Measurements from ENCODE around the gene ENDOD1. TPM values are rescaled to one million over a fixed set of nuclear protein-coding genes. Genes with fewer than 3 reads are reported as not detected.

The ENDOD1 gene
- total RNA-seq, 1 donor from 2014 or later, result 12.3 TPM

GRCh38 chr11:95098826-95099225, 9.2 kb downstream of the ENDOD1 start:
- Mint-ChIP-seq H3K27ac (ENCODE audit: unreplicated experiment) (no peak overlapping the region), H3K36me3 (ENCODE audit: low read depth) (peaks cover 2% of the 10 kb centered on the region), H3K4me3 (no peak overlapping the region), H3K9me3 (peaks cover 2% of the 10 kb centered on the region), H3K27me3 (ENCODE audit: low read depth) (no peaks in the 10 kb centered on the region), H3K4me1 (peaks cover 14% of the 10 kb centered on the region)
- no peak for DNase-seq (ENCODE audit: low read depth, low spot score)
- no peak for TF ChIP-seq CTCF (conservative IDR thresholded peaks at IDR 0.05)

GRCh38 chr11:95100191-95100648, 10.6 kb downstream of the ENDOD1 start:
- Mint-ChIP-seq H3K4me3 (no peak overlapping the region), H3K9me3 (peaks cover 2% of the 10 kb centered on the region), H3K27me3 (ENCODE audit: low read depth) (no peaks in the 10 kb centered on the region), H3K36me3 (ENCODE audit: low read depth) (peaks cover 2% of the 10 kb centered on the region), H3K4me1 (peaks cover 14% of the 10 kb centered on the region), H3K27ac (ENCODE audit: unreplicated experiment) (no peak overlapping the region)
- no peak for TF ChIP-seq CTCF (conservative IDR thresholded peaks at IDR 0.05)
- DNase-seq (ENCODE audit: low read depth, low spot score), result no peak

GRCh38 chr11:95100856-95101507, 11.3 kb downstream of the ENDOD1 start:
- H3K27ac Mint-ChIP-seq (ENCODE audit: unreplicated experiment), result no peak overlapping the region
- H3K9me3 Mint-ChIP-seq, result peaks cover 2% of the 10 kb centered on the region
- peaks cover 13% of the 10 kb centered on the region for H3K4me1 Mint-ChIP-seq
- TF ChIP-seq CTCF (conservative IDR thresholded peaks at IDR 0.05), result no peak
- no peak for DNase-seq (ENCODE audit: low read depth, low spot score)
- H3K27me3 Mint-ChIP-seq (ENCODE audit: low read depth), result no peaks in the 10 kb centered on the region
- H3K36me3 Mint-ChIP-seq (ENCODE audit: low read depth), result peaks cover 2% of the 10 kb centered on the region
- H3K4me3 Mint-ChIP-seq, result no peak overlapping the region

GRCh38 chr11:95101935-95102334, 12.3 kb downstream of the ENDOD1 start:
- Mint-ChIP-seq H3K36me3 (ENCODE audit: low read depth) (peaks cover 2% of the 10 kb centered on the region), H3K4me1 (peaks cover 8% of the 10 kb centered on the region), H3K27ac (ENCODE audit: unreplicated experiment) (no peak overlapping the region), H3K9me3 (peaks cover 2% of the 10 kb centered on the region), H3K4me3 (no peak overlapping the region), H3K27me3 (ENCODE audit: low read depth) (no peaks in the 10 kb centered on the region)
- no peak for DNase-seq (ENCODE audit: low read depth, low spot score)
- no peak for TF ChIP-seq CTCF (conservative IDR thresholded peaks at IDR 0.05)

GRCh38 chr11:95102733-95103132, 13.1 kb downstream of the ENDOD1 start:
- Mint-ChIP-seq H3K4me1 (peaks cover 7% of the 10 kb centered on the region), H3K27me3 (ENCODE audit: low read depth) (no peaks in the 10 kb centered on the region)

More at GRCh38 chr11:95102733-95103132, 13.1 kb downstream of the ENDOD1 start:
- H3K4me3 Mint-ChIP-seq, result no peak overlapping the region
- no peaks in the 10 kb centered on the region for H3K36me3 Mint-ChIP-seq (ENCODE audit: low read depth)
- DNase-seq (ENCODE audit: low read depth, low spot score), result no peak
- no peak for TF ChIP-seq CTCF (conservative IDR thresholded peaks at IDR 0.05)
- H3K27ac Mint-ChIP-seq (ENCODE audit: unreplicated experiment), result no peak overlapping the region
- peaks cover 2% of the 10 kb centered on the region for H3K9me3 Mint-ChIP-seq
